ENCODE results near the gene SP1. TPM values are rescaled to one million over a fixed set of nuclear protein-coding genes. Genes with fewer than 3 reads are reported as not detected.
"Not testable (repeated sequence)": the region's sequence is repeated elsewhere in the genome, so short reads cannot be mapped to it uniquely, and the experiment has no call there.

Gene SP1
- total RNA-seq, 2 experiments from 2014 or later: 65.8 to 68.1 TPM

GRCh38 chr12:53415752-53416389 lies 35.9 kb downstream of the SP1 start:
- not testable (repeated sequence) for H3K4me3 Mint-ChIP-seq, H3K9me3 Mint-ChIP-seq, DNase-seq, H3K27me3 Mint-ChIP-seq
- H3K4me1 Mint-ChIP-seq: peaks cover 68% of the 10 kb centered on the region
- H3K27ac Mint-ChIP-seq: peak overlapping the region; percentile 52
- peaks cover 35% of the 10 kb centered on the region for H3K36me3 Mint-ChIP-seq

- not testable (repeated sequence) for H3K9me3 Mint-ChIP-seq, H3K27me3 Mint-ChIP-seq
- H3K4me3 Mint-ChIP-seq: peak overlapping the region; percentile 51
- H3K36me3 Mint-ChIP-seq: peaks cover 24% of the 10 kb centered on the region
- H3K4me1 Mint-ChIP-seq: peaks cover 68% of the 10 kb centered on the region
- H3K27ac Mint-ChIP-seq: peak overlapping the region; percentile 84
- DNase-seq: peak; percentile 25
Observed at GRCh38 chr12:53417291-53417816, 37.4 kb downstream of the SP1 start.

GRCh38 chr12:53418221-53418620 lies 38.2 kb downstream of the SP1 start:
- Mint-ChIP-seq H3K4me3 (no peak overlapping the region), H3K4me1 (peaks cover 60% of the 10 kb centered on the region), H3K27ac (peak overlapping the region; percentile 2), H3K9me3 (no peaks in the 10 kb centered on the region), H3K36me3 (peaks cover 16% of the 10 kb centered on the region), H3K27me3 (no peaks in the 10 kb centered on the region)
- no peak for DNase-seq

GRCh38 chr12:53419756-53420155 lies 39.8 kb downstream of the SP1 start:
- peaks cover 47% of the 10 kb centered on the region for H3K4me1 Mint-ChIP-seq
- H3K27ac Mint-ChIP-seq: no peak overlapping the region
- no peaks in the 10 kb centered on the region for H3K27me3 Mint-ChIP-seq
- DNase-seq: no peak
- no peaks in the 10 kb centered on the region for H3K9me3 Mint-ChIP-seq
- peaks cover 14% of the 10 kb centered on the region for H3K36me3 Mint-ChIP-seq
- no peak overlapping the region for H3K4me3 Mint-ChIP-seq

GRCh38 chr12:53422247-53422646 lies 42.3 kb downstream of the SP1 start:
- not testable (repeated sequence) for H3K9me3 Mint-ChIP-seq, H3K4me3 Mint-ChIP-seq, H3K27ac Mint-ChIP-seq, H3K27me3 Mint-ChIP-seq, DNase-seq, H3K36me3 Mint-ChIP-seq
- H3K4me1 Mint-ChIP-seq: peaks cover 28% of the 10 kb centered on the region

GRCh38 chr12:53423597-53423996 lies 43.6 kb downstream of the SP1 start, which contains the start of gene AMHR2:
Gene AMHR2 (plus strand): TSS chr12:53423855. CDS start chr12:53423935, 80 bp downstream.
- Mint-ChIP-seq H3K4me1 (peaks cover 26% of the 10 kb centered on the region), H3K36me3 (no peaks in the 10 kb centered on the region), H3K27ac (no peak within 1 kb of the TSS), H3K4me3 (no peak within 1 kb of the TSS), H3K9me3 (no peaks in the 10 kb centered on the region), H3K27me3 (no peaks in the 10 kb centered on the region)
- DNase-seq: no peak

- H3K27ac Mint-ChIP-seq: no peak overlapping the region
- DNase-seq: no peak
- no peaks in the 10 kb centered on the region for H3K9me3 Mint-ChIP-seq
- H3K27me3 Mint-ChIP-seq: no peaks in the 10 kb centered on the region
- H3K36me3 Mint-ChIP-seq: no peaks in the 10 kb centered on the region
- no peak overlapping the region for H3K4me3 Mint-ChIP-seq
- peaks cover 22% of the 10 kb centered on the region for H3K4me1 Mint-ChIP-seq
Observed at GRCh38 chr12:53424626-53425514, 44.9 kb downstream of the SP1 start.

GRCh38 chr12:53425515-53426150 lies 45.7 kb downstream of the SP1 start:
- no peaks in the 10 kb centered on the region for H3K9me3 Mint-ChIP-seq
- H3K27ac Mint-ChIP-seq: no peak overlapping the region
- H3K4me3 Mint-ChIP-seq: no peak overlapping the region
- H3K27me3 Mint-ChIP-seq: no peaks in the 10 kb centered on the region
- no peak for DNase-seq
- H3K4me1 Mint-ChIP-seq: peaks cover 21% of the 10 kb centered on the region
- H3K36me3 Mint-ChIP-seq: no peaks in the 10 kb centered on the region

- H3K36me3 Mint-ChIP-seq: no peaks in the 10 kb centered on the region
- no peaks in the 10 kb centered on the region for H3K9me3 Mint-ChIP-seq
- no peak overlapping the region for H3K4me3 Mint-ChIP-seq
- no peak overlapping the region for H3K27ac Mint-ChIP-seq
- peaks cover 12% of the 10 kb centered on the region for H3K4me1 Mint-ChIP-seq
- no peaks in the 10 kb centered on the region for H3K27me3 Mint-ChIP-seq
- peak; percentile 33 for DNase-seq
Observed at GRCh38 chr12:53427905-53428594, 48.1 kb downstream of the SP1 start.

- H3K36me3 Mint-ChIP-seq: no peaks in the 10 kb centered on the region
- H3K4me3 Mint-ChIP-seq: no peak overlapping the region
- DNase-seq: no peak
- peaks cover 12% of the 10 kb centered on the region for H3K4me1 Mint-ChIP-seq
- no peaks in the 10 kb centered on the region for H3K27me3 Mint-ChIP-seq
- no peaks in the 10 kb centered on the region for H3K9me3 Mint-ChIP-seq
- H3K27ac Mint-ChIP-seq: no peak overlapping the region
Observed at GRCh38 chr12:53428741-53429140, 48.8 kb downstream of the SP1 start.

- H3K4me3 Mint-ChIP-seq: no peak overlapping the region
- no peaks in the 10 kb centered on the region for H3K36me3 Mint-ChIP-seq
- H3K9me3 Mint-ChIP-seq: no peaks in the 10 kb centered on the region
- no peak for DNase-seq
- H3K4me1 Mint-ChIP-seq: peaks cover 12% of the 10 kb centered on the region
- H3K27me3 Mint-ChIP-seq: no peaks in the 10 kb centered on the region
- H3K27ac Mint-ChIP-seq: no peak overlapping the region
Observed at GRCh38 chr12:53430116-53430515, 50.1 kb downstream of the SP1 start.

GRCh38 chr12:53431187-53431586 lies 51.2 kb downstream of the SP1 start:
- no peak for DNase-seq
- H3K4me3 Mint-ChIP-seq: no peak overlapping the region
- peaks cover 12% of the 10 kb centered on the region for H3K4me1 Mint-ChIP-seq
- no peaks in the 10 kb centered on the region for H3K36me3 Mint-ChIP-seq
- H3K9me3 Mint-ChIP-seq: no peaks in the 10 kb centered on the region
- H3K27ac Mint-ChIP-seq: no peak overlapping the region
- no peaks in the 10 kb centered on the region for H3K27me3 Mint-ChIP-seq

GRCh38 chr12:53435326-53435725 lies 55.4 kb downstream of the SP1 start:
- not testable (repeated sequence) for DNase-seq, H3K36me3 Mint-ChIP-seq, H3K4me3 Mint-ChIP-seq, H3K27ac Mint-ChIP-seq, H3K9me3 Mint-ChIP-seq, H3K27me3 Mint-ChIP-seq, H3K4me1 Mint-ChIP-seq

GRCh38 chr12:53439582-53439981 lies 59.6 kb downstream of the SP1 start:
- not testable (repeated sequence) for H3K27ac Mint-ChIP-seq, H3K9me3 Mint-ChIP-seq, H3K27me3 Mint-ChIP-seq, H3K4me3 Mint-ChIP-seq, DNase-seq
- Mint-ChIP-seq H3K4me1 (peaks cover 23% of the 10 kb centered on the region), H3K36me3 (peaks cover 23% of the 10 kb centered on the region)
